ENCODE data around the gene RGP1.

DNA sequence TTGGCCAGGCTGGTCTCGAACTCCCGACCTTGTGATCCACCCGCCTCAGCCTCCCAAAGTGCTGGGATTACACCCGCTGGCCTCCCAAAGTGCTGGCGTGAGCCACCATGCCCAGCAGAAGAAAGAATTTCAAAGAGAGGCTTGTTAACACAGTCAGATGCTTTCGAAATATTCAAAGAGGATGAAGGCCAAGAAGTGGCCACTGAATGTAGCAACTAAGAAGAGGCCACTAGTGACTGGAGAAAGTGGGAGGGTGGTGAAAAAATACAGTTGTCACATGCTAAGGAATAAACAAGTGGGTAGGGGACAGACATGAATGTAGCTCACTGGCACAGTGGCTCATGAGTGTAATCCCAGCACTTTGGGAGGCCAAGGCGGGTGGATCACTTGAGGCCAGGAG is 46.4 kb upstream of the RGP1 start:
- TF ChIP-seq, protein P1, sequence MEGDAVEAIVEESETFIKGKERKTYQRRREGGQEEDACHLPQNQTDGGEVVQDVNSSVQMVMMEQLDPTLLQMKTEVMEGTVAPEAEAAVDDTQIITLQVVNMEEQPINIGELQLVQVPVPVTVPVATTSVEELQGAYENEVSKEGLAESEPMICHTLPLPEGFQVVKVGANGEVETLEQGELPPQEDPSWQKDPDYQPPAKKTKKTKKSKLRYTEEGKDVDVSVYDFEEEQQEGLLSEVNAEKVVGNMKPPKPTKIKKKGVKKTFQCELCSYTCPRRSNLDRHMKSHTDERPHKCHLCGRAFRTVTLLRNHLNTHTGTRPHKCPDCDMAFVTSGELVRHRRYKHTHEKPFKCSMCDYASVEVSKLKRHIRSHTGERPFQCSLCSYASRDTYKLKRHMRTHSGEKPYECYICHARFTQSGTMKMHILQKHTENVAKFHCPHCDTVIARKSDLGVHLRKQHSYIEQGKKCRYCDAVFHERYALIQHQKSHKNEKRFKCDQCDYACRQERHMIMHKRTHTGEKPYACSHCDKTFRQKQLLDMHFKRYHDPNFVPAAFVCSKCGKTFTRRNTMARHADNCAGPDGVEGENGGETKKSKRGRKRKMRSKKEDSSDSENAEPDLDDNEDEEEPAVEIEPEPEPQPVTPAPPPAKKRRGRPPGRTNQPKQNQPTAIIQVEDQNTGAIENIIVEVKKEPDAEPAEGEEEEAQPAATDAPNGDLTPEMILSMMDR (IDR thresholded peaks at IDR 0.05; ENCODE audit: low read depth, low read length), result no peak
- no peak for TF ChIP-seq POLR2A (IDR thresholded peaks at IDR 0.05; ENCODE audit: extremely low read depth, insufficient read length)
- no peak for TF ChIP-seq MYC (IDR thresholded peaks at IDR 0.05; ENCODE audit: low read depth, low read length)

Measured in NB4 (cell line).